ENCODE data around the gene MAOB. TPM values are rescaled to one million over a fixed set of nuclear protein-coding genes. Genes with fewer than 3 reads are reported as not detected.

Gene MAOB
- total RNA-seq, 4 donors from 2014 or later = 1.2 to 9.5 (median 3.4) TPM

DNA sequence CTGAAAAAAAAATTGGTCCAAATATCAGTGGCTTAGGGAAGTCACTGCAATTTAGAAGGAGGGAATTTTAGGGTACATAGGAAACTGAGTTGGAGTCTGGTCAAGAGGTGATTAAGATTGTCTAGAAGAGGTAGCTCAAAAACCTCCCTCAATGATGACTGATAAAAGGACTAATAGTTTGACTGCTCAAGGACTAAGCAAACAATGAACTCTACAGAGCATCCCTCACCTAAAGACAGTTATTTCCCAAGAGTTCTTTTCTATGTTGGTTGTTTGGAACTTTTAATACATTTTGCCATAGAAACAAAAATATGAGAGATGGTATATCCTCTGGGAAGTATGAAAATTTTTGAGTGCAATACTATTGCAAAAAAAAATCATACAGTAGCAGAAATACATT, 35.7 kb downstream of the MAOB start:
- H3K27me3 ChIP-seq = no peaks in the 10 kb centered on the region
- H3K36me3 ChIP-seq = no peaks in the 10 kb centered on the region
- intact Hi-C loops (cut with DNase I) = no loop called here
- H3K4me3 ChIP-seq (replicated peaks in 1 of 3) = no peak overlapping the region
- H3K9me3 ChIP-seq = no peaks in the 10 kb centered on the region
- TF ChIP-seq, protein P1, sequence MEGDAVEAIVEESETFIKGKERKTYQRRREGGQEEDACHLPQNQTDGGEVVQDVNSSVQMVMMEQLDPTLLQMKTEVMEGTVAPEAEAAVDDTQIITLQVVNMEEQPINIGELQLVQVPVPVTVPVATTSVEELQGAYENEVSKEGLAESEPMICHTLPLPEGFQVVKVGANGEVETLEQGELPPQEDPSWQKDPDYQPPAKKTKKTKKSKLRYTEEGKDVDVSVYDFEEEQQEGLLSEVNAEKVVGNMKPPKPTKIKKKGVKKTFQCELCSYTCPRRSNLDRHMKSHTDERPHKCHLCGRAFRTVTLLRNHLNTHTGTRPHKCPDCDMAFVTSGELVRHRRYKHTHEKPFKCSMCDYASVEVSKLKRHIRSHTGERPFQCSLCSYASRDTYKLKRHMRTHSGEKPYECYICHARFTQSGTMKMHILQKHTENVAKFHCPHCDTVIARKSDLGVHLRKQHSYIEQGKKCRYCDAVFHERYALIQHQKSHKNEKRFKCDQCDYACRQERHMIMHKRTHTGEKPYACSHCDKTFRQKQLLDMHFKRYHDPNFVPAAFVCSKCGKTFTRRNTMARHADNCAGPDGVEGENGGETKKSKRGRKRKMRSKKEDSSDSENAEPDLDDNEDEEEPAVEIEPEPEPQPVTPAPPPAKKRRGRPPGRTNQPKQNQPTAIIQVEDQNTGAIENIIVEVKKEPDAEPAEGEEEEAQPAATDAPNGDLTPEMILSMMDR (IDR thresholded peaks at IDR 0.05) = no peak
- no peak for TF ChIP-seq POLR2A (IDR thresholded peaks at IDR 0.05)
- no peak for DNase-seq
- H3K27ac ChIP-seq = no peak overlapping the region
- no peaks in the 10 kb centered on the region for H3K4me1 ChIP-seq

- Histone ChIP-seq H3K9me3 (no peaks in the 10 kb centered on the region), H3K27ac (no peak overlapping the region), H3K4me1 (no peaks in the 10 kb centered on the region), H3K36me3 (no peaks in the 10 kb centered on the region), H3K27me3 (no peaks in the 10 kb centered on the region), H3K4me3 (replicated peaks in 1 of 3) (no peak overlapping the region)
- TF ChIP-seq POLR2A (IDR thresholded peaks at IDR 0.05) = no peak
- TF ChIP-seq, protein P1 (IDR thresholded peaks at IDR 0.05) = no peak
- WGBS, 2 donors = 79 to 100% methylated on average over 2 of the region's 2 CpGs
- intact Hi-C loops (cut with DNase I) = no loop called here
- DNase-seq = no peak
These were observed 36.5 kb downstream of the MAOB start for GRCh38 chrX:43845776-43846175.

DNA sequence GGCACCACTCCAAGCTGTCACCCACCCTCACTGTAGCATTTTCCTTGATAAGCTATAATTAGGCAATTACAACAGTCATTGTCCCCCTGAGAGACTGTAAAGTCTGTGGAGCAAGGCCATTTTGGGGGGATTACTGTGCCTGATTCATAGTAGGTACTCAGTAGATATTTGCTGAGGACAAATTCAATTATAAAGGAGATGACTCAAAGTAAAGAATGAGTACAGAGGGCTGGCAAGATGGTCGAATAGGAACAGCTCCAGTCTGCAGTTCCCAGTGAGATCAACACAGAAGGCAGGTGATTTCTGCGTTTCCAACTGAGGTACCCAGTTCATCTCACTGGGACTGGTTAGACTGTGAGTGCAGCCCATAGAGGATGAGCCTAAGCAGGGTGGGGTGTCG, 42.0 kb downstream of the MAOB start:
- WGBS, 2 donors = 90 to 91% methylated on average over 2 to 3 of the region's 3 CpGs
- TF ChIP-seq POLR2A (IDR thresholded peaks at IDR 0.05) = no peak
- TF ChIP-seq, protein P1 (IDR thresholded peaks at IDR 0.05) = no peak
- Histone ChIP-seq H3K4me1 (no peaks in the 10 kb centered on the region), H3K36me3 (no peaks in the 10 kb centered on the region), H3K27ac (no peak overlapping the region), H3K27me3 (no peaks in the 10 kb centered on the region), H3K9me3 (no peaks in the 10 kb centered on the region), H3K4me3 (replicated peaks in 1 of 3) (no peak overlapping the region)
- no peak for DNase-seq
- intact Hi-C loops (cut with DNase I) = no loop called here

GRCh38 chrX:43836435-43837184, 45.6 kb downstream of the MAOB start:
- Histone ChIP-seq H3K27me3 (no peaks in the 10 kb centered on the region), H3K9me3 (no peaks in the 10 kb centered on the region), H3K27ac (no peak overlapping the region), H3K4me1 (no peaks in the 10 kb centered on the region), H3K4me3 (replicated peaks in 1 of 3) (no peak overlapping the region), H3K36me3 (no peaks in the 10 kb centered on the region)
- intact Hi-C loops (cut with DNase I) = no loop called here
- DNase-seq = no peak
- 33 to 37% methylated on average over 3 of the region's 3 CpGs for WGBS, 2 donors
- no peak for TF ChIP-seq POLR2A (IDR thresholded peaks at IDR 0.05)
- TF ChIP-seq, protein P1 (IDR thresholded peaks at IDR 0.05) = peak in 5 of 6 experiments; percentile 15 to 59 (median 52)

DNA sequence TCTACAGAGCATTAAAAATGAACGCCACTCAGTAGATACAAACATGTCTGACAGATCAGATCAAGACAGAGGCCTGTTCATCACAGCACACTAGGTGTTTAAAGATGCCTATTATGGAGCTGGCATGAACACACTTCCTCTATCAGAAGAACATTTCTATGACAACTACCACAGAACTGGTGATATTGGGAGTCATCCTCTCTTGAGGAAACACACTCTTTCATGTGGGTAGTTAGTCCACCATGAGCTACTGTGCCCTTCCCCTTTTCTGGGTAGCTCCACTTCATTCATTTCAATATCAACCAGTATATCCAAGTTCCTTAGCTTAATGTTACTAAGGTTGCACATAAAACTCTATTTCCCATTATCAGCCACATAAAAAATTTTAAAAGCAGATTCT, 46.7 kb downstream of the MAOB start:
- intact Hi-C loops (cut with DNase I) = no loop called here
- TF ChIP-seq, protein P1 (IDR thresholded peaks at IDR 0.05) = no peak
- TF ChIP-seq POLR2A (IDR thresholded peaks at IDR 0.05) = no peak
- Histone ChIP-seq H3K36me3 (no peaks in the 10 kb centered on the region), H3K4me3 (replicated peaks in 1 of 3) (no peak overlapping the region), H3K4me1 (no peaks in the 10 kb centered on the region), H3K27ac (no peak overlapping the region), H3K9me3 (no peaks in the 10 kb centered on the region), H3K27me3 (no peaks in the 10 kb centered on the region)
- no peak for DNase-seq
- 94 to 100% methylated on average over 1 of the region's 1 CpG for WGBS, 2 donors

Data from thyroid gland (tissue), 4 donors.